ENCODE results near the gene TSEN15. TPM values are rescaled to one million over a fixed set of nuclear protein-coding genes. Genes with fewer than 3 reads are reported as not detected.

TSEN15 gene
- total and polyA plus RNA-seq, 2 of the 13 experiments (the other 11 are each of a cell fraction or from before 2014, with no cell fraction given), result 25.6 to 35.8 TPM

DNA sequence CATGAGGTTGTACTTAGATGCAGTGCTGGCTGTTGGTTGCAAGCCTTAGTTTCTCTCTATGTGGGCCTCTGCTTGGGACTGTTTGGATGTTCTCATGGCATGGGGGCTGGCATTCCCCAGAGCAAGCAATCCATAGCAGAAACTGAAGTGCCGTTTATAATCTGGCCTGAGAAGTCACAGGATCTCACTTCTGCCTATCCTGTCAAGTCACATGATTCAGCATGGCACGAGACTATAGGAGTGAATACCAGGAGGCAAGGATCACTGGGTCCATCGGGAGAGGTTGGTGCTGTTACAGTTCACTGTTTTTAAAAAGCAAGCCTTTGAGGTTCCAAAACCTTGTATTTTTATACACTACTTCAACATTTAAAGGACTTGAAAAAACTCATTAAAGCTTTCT, 30.7 kb upstream of the TSEN15 start:
- no peaks in the 10 kb centered on the region for H3K79me2 ChIP-seq (ENCODE audit: insufficient read depth, low read length)
- no peaks in the 10 kb centered on the region for H3K36me3 ChIP-seq (replicated peaks in 1 of 2; ENCODE audit: control insufficient read depth in 1 of 2, insufficient read depth in 2 of 2, low read length in 2 of 2)
- no TSS peak for BruUV-seq (replicated peaks)
- in situ Hi-C loops (cut with HindIII; ENCODE audit: extremely low pct_ligation_motif_present, low pct_unique_long_range_greater_than_20kb) (no loop called here), intact Hi-C loops (cut with micrococcal nuclease; ENCODE audit: unreplicated experiment) (loop anchor here (10.0 kb wide), 1 partner anchor 76 kb away; no protein-coding TSS in a partner anchor)
- ChIA-PET CTCF (ENCODE audit: low intra/inter-chr PET ratio, low total read pairs) (no interaction called here), POLR2A (no interaction called here)
- WGBS (ENCODE audit: low lambda C conversion rate), result 13% methylated on average over 3 of the region's 3 CpGs
- DNase-seq (ENCODE audit: low spot score) (no peak), FAIRE-seq (no peak), ATAC-seq (no peak)
- H3K9me3 ChIP-seq (ENCODE audit: low read length), result no peaks in the 10 kb centered on the region
- peaks cover 15% of the 10 kb centered on the region for H3K4me1 ChIP-seq (ENCODE audit: insufficient read depth, low read length)
- H4K20me1 ChIP-seq (ENCODE audit: insufficient read depth, low read length), result no peaks in the 10 kb centered on the region
- H3K9ac ChIP-seq (ENCODE audit: insufficient read depth, low read depth, low read length), result no peak overlapping the region
- H2AFZ ChIP-seq (ENCODE audit: low read length), result no peak overlapping the region
- H3K27ac ChIP-seq (ENCODE audit: extremely low read length, insufficient read depth, low read length), result no peak overlapping the region
- no peak overlapping the region for H3K4me2 ChIP-seq (ENCODE audit: low read depth, low read length)
- no peak overlapping the region for H3K4me3 ChIP-seq (replicated peaks in 1 of 3; ENCODE audit: insufficient read depth in 1 of 3, low read depth in 2 of 3, low read length in 3 of 3)
- TF ChIP-seq ZNF816 (CRISPR knock-in tag; IDR thresholded peaks at IDR 0.05; ENCODE audit: borderline replicate concordance) (no peak), ZNF350 (CRISPR knock-in tag; IDR thresholded peaks at IDR 0.05; ENCODE audit: borderline replicate concordance, low read depth) (no peak), PLRG1 (conservative IDR thresholded peaks at IDR 0.05) (no peak), ZNF484 (CRISPR knock-in tag; IDR thresholded peaks at IDR 0.05; ENCODE audit: borderline replicate concordance, low read depth) (no peak), ZFX (CRISPR knock-in tag; IDR thresholded peaks at IDR 0.05; ENCODE audit: low read depth) (no peak), ZNF790 (CRISPR knock-in tag; IDR thresholded peaks at IDR 0.05; ENCODE audit: borderline replicate concordance) (no peak), ZNF678 (CRISPR knock-in tag; IDR thresholded peaks at IDR 0.05) (no peak), ZNF672 (CRISPR knock-in tag; IDR thresholded peaks at IDR 0.05) (no peak), KLF12 (CRISPR knock-in tag; IDR thresholded peaks at IDR 0.05; ENCODE audit: borderline replicate concordance) (no peak), DR1 (CRISPR knock-in tag; IDR thresholded peaks at IDR 0.05) (no peak), ZBTB4 (CRISPR knock-in tag; IDR thresholded peaks at IDR 0.05; ENCODE audit: borderline replicate concordance) (no peak), MLLT10 (CRISPR knock-in tag; IDR thresholded peaks at IDR 0.05) (no peak), MNT (IDR thresholded peaks at IDR 0.05) (no peak), ZFY (CRISPR knock-in tag; IDR thresholded peaks at IDR 0.05) (no peak), RARA (CRISPR knock-in tag; IDR thresholded peaks at IDR 0.05) (no peak), SRSF9 (IDR thresholded peaks at IDR 0.05; ENCODE audit: borderline replicate concordance, insufficient read depth, low read depth, low read length, poor library complexity, severe bottlenecking) (no peak)
- TF ChIP-seq, protein P1, sequence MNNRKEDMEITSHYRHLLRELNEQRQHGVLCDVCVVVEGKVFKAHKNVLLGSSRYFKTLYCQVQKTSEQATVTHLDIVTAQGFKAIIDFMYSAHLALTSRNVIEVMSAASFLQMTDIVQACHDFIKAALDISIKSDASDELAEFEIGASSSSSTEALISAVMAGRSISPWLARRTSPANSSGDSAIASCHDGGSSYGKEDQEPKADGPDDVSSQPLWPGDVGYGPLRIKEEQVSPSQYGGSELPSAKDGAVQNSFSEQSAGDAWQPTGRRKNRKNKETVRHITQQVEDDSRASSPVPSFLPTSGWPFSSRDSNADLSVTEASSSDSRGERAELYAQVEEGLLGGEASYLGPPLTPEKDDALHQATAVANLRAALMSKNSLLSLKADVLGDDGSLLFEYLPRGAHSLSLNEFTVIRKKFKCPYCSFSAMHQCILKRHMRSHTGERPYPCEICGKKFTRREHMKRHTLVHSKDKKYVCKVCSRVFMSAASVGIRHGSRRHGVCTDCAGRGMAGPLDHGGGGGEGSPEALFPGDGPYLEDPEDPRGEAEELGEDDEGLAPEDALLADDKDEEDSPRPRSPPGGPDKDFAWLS (CRISPR knock-in tag; IDR thresholded peaks at IDR 0.05; ENCODE audit: borderline replicate concordance), result no peak
- TF ChIP-seq, protein P2, sequence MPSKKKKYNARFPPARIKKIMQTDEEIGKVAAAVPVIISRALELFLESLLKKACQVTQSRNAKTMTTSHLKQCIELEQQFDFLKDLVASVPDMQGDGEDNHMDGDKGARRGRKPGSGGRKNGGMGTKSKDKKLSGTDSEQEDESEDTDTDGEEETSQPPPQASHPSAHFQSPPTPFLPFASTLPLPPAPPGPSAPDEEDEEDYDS (CRISPR knock-in tag; IDR thresholded peaks at IDR 0.05), result no peak
- H3K27me3 ChIP-seq (ENCODE audit: control insufficient read depth in 1 of 2, insufficient read depth in 2 of 2, low read length in 2 of 2), result no peaks in the 10 kb centered on the region; a peak in 1 of 5 replicates

Measured in HepG2 (cell line).